Vagina (tissue), 2 donors: Measurements from ENCODE around the gene LOC128125822.
A peak's percentile ranks its signal among the peaks of the same experiment; 100 is the strongest.

ENCODE experiments used
- DNase-seq, 2 donors: peaks; one replicate each; pipeline ENCODE4 v3.0.0-alpha.2; 2017; ENCODE audit errors: extremely low spot score in 2 of 2
- H3K27ac ChIP-seq: fragments of 200-600 bp; sonication (generic); one replicate; pipeline ENCODE4 v1.5.1; 2019
- H3K27me3 ChIP-seq: fragments of 200-600 bp; sonication (generic); one replicate; pipeline ENCODE4 v1.5.1; 2019
- H3K36me3 ChIP-seq, 2 donors: fragments of 200-600 bp; sonication (generic); one replicate each; pipeline ENCODE4 v1.5.1; 2017 to 2019
- H3K4me1 ChIP-seq: fragments of 200-600 bp; sonication (generic); one replicate; pipeline ENCODE4 v1.5.1; 2019
- H3K4me3 ChIP-seq, 2 donors: fragments of 200-600 bp; sonication (generic); 1 replicate in 1 of 2; 2 replicates in 1 of 2; pipeline ENCODE4 v1.5.1; 2016 to 2019
- H3K9me3 ChIP-seq: fragments of 200-600 bp; sonication (generic); one replicate; pipeline ENCODE4 v1.5.1; 2019
- POLR2A ChIP-seq, 2 donors: fragments of 450-650 bp; IDR thresholded peaks; one replicate each; pipeline ENCODE4 v1.6.1; 2017; ENCODE audit warnings: antibody characterized with exemption in 2 of 2, mild to moderate bottlenecking in 2 of 2, moderate library complexity in 2 of 2
- POLR2AphosphoS5 ChIP-seq, 2 donors: sonication (generic); formaldehyde crosslinking; IDR thresholded peaks; one replicate each; pipeline ENCODE4 v1.9.0; 2017; ENCODE audit warnings: antibody characterized with exemption in 2 of 2, mild to moderate bottlenecking in 2 of 2, low read depth in 1 of 2; ENCODE audit not compliant: insufficient read depth in 1 of 2
- intact Hi-C: fragments of 100-400 bp; cut with DNase I; formaldehyde crosslinking; loops from one replicate; pipeline ENCODE4 v1.15.1; 2023
- TF ChIP-seq, protein P1 (sequence below), 3 experiments: fragments of 450-650 bp in 2 of 3; fragments of 200-600 bp in 1 of 3; sonication (generic) in 1 of 3; IDR thresholded peaks; one replicate each; pipeline ENCODE4 v1.5.1; 2017 to 2019; ENCODE audit warnings: antibody characterized with exemption in 3 of 3, mild to moderate bottlenecking in 2 of 3, moderate library complexity in 2 of 3

LOC128125822 gene

GRCh38 chr6:63589952-63590411, 17.7 kb downstream of the LOC128125822 start:
- no peaks in the 10 kb centered on the region for H3K4me1 ChIP-seq
- no peaks in the 10 kb centered on the region for H3K9me3 ChIP-seq
- H3K4me3 ChIP-seq, result no peak overlapping the region
- intact Hi-C loops, result no loop called here
- H3K27me3 ChIP-seq, result no peaks in the 10 kb centered on the region
- H3K27ac ChIP-seq, result no peak overlapping the region
- TF ChIP-seq, protein P1, sequence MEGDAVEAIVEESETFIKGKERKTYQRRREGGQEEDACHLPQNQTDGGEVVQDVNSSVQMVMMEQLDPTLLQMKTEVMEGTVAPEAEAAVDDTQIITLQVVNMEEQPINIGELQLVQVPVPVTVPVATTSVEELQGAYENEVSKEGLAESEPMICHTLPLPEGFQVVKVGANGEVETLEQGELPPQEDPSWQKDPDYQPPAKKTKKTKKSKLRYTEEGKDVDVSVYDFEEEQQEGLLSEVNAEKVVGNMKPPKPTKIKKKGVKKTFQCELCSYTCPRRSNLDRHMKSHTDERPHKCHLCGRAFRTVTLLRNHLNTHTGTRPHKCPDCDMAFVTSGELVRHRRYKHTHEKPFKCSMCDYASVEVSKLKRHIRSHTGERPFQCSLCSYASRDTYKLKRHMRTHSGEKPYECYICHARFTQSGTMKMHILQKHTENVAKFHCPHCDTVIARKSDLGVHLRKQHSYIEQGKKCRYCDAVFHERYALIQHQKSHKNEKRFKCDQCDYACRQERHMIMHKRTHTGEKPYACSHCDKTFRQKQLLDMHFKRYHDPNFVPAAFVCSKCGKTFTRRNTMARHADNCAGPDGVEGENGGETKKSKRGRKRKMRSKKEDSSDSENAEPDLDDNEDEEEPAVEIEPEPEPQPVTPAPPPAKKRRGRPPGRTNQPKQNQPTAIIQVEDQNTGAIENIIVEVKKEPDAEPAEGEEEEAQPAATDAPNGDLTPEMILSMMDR (IDR thresholded peaks at IDR 0.05), result no peak
- no peaks in the 10 kb centered on the region for H3K36me3 ChIP-seq
- no peak for DNase-seq

DNA sequence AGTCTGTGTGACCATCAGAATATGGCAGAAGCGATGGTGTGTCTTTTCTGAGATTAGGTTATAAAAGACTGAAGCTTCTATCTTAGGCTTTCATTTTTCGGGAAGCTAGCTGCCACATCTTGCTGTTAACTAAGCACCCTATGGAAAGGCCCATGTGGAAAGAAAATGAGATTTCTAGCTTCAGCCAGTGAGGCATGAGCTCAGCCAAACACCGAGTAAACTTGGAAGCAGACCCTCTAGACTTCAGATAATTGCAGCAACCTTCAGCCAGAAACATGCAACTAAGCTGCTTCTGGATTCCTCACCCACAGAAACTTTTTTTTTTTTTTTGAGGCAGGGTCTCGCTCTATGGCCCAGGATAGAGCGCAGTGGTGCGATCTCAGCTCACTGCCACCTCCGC, 20.6 kb downstream of the LOC128125822 start:
- DNase-seq, result no peak
- no peak for TF ChIP-seq POLR2A (IDR thresholded peaks at IDR 0.05)
- TF ChIP-seq, protein P1 (IDR thresholded peaks at IDR 0.05), result no peak
- no peak for TF ChIP-seq POLR2AphosphoS5 (IDR thresholded peaks at IDR 0.05; ENCODE audit: insufficient read depth in 1 of 2, low read depth in 1 of 2)
- H3K27ac ChIP-seq, result no peak overlapping the region
- H3K36me3 ChIP-seq, result no peaks in the 10 kb centered on the region
- intact Hi-C loops, result no loop called here
- no peaks in the 10 kb centered on the region for H3K27me3 ChIP-seq
- peaks cover 2% of the 10 kb centered on the region for H3K4me1 ChIP-seq
- H3K9me3 ChIP-seq, result no peaks in the 10 kb centered on the region
- H3K4me3 ChIP-seq, result no peak overlapping the region

DNA sequence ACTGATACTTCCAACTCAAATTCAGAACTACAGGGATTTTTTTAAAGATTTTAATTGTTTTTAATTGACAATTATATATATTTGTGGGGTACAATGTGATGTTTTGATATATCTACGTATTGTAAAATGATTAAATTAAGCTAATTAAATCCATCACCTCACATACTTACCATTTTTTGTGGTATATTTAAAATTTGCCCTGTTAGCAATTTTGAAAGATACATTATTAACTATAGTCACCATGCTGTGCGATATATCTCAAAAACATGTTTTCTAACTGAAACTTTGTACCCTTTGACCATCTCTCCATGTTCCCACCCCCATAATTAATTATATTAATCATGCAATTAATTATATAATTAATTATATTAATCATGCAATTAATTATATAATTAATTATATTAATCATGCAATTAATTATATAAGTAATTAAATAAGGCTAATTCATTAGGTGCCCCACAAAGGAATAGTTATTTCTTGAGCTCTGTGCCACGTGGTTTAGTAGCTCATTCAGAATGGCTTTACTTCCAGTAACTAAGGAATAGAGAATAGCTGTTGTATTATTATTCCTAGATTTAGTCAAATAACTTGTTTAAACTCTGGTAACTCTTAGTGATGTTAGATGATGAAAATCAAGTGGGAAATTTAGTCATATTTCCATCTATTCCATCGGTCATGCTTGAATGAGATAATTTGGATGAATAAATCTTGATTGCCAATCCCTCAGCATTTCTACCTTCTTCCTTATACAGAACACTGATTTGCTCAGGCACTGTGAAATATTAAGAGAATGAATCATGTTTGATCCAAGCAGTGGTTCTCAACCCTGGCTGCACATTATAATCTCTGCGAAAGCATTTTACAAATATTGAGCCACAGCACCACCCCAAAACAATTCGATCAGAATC, 25.1 kb downstream of the LOC128125822 start:
- DNase-seq, result no peak
- Histone ChIP-seq H3K27ac (no peak overlapping the region), H3K9me3 (no peaks in the 10 kb centered on the region), H3K36me3 (no peaks in the 10 kb centered on the region), H3K4me3 (peak overlapping the region; percentile 34 to 45), H3K4me1 (peaks cover 7% of the 10 kb centered on the region), H3K27me3 (no peaks in the 10 kb centered on the region)
- intact Hi-C loops, result loop anchor here (5.0 kb wide), 1 partner anchor 170 kb away; no protein-coding TSS in a partner anchor
- TF ChIP-seq POLR2AphosphoS5 (IDR thresholded peaks at IDR 0.05; ENCODE audit: insufficient read depth in 1 of 2, low read depth in 1 of 2) (no peak), POLR2A (IDR thresholded peaks at IDR 0.05) (no peak)
- TF ChIP-seq, protein P1 (IDR thresholded peaks at IDR 0.05), result no peak

DNA sequence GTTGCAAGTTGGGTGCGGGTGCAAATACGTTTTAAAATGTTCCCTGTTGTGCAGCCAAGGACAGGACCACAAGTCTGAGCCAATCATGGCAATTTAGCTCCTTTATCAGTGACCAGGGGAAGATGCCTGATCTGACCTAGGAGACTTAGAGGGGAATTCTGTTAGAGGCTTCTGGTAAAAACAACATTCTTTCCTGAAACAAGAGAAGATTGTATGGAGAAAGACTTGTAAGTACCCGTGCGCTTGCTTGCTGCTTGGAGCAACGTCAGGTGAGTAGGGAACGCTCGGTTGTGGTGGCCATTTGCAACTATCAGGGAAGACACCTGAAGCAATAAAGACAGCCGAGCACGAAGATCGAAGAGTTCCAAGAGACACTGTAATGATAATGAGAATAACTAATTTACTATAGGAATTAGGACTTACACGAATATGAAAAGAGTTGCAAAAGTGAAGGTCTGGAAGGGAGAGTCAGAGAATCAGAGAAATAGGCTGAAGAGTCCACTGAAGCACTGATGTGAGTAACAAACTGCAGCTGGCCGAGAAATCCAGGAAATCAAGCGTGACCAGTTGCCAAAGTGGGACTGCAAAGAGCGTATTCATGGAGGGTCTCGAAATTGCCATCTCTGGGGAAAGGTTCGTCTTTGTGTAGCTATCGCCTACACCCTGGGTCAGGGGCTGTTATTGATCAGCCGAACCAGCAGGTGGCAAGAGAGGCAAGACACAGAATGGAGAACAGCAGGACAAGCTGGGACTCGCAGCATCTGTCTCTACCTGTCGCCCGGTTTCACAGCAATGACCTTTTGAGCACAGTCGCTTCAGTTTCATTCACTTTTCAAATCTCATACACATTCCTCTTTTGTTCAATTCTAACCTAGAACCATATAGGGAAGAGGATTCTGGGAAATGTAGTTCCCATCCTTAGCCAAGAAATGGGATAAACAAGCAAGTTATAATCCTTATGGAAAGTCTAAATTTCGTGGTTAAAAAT, 26.1 kb downstream of the LOC128125822 start:
- H3K27me3 ChIP-seq, result no peaks in the 10 kb centered on the region
- no peak overlapping the region for H3K27ac ChIP-seq
- DNase-seq, result no peak
- no peaks in the 10 kb centered on the region for H3K36me3 ChIP-seq
- H3K4me3 ChIP-seq, result peak overlapping the region; percentile 34 to 45
- no peaks in the 10 kb centered on the region for H3K9me3 ChIP-seq
- intact Hi-C loops, result loop anchor here (5.0 kb wide), 1 partner anchor 169 kb away; no protein-coding TSS in a partner anchor
- peaks cover 7% of the 10 kb centered on the region for H3K4me1 ChIP-seq
- no peak for TF ChIP-seq POLR2A (IDR thresholded peaks at IDR 0.05)
- TF ChIP-seq, protein P1 (IDR thresholded peaks at IDR 0.05), result peak; percentile 37 to 88 (median 79)
